ENCODE results near the gene ATP5PD. TPM values are rescaled to one million over a fixed set of nuclear protein-coding genes. Genes with fewer than 3 reads are reported as not detected.

Gene ATP5PD
- total RNA-seq, 1 experiment from 2014 or later, result 413 TPM

DNA sequence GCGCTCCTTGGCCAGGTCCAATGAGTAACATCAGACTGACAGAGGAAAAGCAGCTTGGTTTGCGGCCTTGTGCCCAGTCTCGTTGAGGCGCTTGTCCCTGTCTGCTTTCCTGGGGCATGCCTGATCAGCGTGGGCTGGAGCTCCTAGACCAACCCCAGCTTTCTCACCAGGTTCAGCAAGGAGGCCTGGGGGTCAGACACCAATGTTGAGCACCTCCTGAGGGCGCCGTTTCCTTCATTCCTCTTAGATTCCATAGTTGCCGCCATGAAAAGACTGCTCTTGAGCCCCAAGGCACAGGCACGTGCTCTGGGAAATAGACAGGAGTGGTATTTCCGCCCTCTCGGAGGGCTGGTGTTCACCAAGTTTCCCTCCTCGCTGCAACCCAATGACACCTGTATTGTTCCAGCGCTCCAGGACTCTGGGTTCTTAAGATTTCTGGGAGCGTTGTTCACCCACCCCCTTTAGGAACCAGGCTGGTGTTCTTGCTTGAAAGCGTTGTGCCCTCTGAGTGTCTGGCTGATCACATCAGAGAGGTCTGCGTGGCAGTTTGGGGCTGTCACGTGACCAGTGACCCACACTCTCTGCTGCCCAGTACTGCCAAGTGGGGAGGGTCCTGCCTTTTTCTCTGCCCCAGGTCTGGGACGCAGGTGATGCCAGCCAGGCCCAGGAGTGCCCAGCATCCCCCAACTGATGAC lies 18.2 kb upstream of the ATP5PD start:
- in situ Hi-C loops (cut with HindIII; ENCODE audit: low pct_unique_long_range_greater_than_20kb, low sequenced_read_pairs), result no loop called here
- CTCF ChIA-PET, result interaction anchor here (0.9 kb wide), 1 partner anchor 11 kb away, joined by 6 read pairs; no protein-coding TSS in a partner anchor

DNA sequence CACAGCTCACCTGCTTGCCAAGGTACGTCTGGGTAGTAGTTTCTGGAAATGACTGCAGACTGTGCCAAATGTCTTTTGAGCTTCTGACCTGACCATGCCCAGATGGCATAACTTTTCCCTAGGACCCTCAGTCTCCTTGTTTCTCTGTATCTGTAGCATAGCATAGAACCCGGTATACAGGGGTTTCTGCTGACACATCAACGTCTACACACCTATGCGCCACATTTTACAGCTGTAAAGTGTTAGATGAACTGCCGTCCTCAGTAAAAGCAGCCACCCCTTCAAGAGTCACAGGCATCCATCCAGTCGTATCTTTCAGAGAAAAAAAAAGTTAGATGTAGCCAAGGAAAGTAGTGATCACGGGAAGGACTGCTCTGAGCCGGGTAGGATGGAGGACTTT lies 17.7 kb upstream of the ATP5PD start:
- TF ChIP-seq, protein P1, sequence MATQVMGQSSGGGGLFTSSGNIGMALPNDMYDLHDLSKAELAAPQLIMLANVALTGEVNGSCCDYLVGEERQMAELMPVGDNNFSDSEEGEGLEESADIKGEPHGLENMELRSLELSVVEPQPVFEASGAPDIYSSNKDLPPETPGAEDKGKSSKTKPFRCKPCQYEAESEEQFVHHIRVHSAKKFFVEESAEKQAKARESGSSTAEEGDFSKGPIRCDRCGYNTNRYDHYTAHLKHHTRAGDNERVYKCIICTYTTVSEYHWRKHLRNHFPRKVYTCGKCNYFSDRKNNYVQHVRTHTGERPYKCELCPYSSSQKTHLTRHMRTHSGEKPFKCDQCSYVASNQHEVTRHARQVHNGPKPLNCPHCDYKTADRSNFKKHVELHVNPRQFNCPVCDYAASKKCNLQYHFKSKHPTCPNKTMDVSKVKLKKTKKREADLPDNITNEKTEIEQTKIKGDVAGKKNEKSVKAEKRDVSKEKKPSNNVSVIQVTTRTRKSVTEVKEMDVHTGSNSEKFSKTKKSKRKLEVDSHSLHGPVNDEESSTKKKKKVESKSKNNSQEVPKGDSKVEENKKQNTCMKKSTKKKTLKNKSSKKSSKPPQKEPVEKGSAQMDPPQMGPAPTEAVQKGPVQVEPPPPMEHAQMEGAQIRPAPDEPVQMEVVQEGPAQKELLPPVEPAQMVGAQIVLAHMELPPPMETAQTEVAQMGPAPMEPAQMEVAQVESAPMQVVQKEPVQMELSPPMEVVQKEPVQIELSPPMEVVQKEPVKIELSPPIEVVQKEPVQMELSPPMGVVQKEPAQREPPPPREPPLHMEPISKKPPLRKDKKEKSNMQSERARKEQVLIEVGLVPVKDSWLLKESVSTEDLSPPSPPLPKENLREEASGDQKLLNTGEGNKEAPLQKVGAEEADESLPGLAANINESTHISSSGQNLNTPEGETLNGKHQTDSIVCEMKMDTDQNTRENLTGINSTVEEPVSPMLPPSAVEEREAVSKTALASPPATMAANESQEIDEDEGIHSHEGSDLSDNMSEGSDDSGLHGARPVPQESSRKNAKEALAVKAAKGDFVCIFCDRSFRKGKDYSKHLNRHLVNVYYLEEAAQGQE (IDR thresholded peaks at IDR 0.05; ENCODE audit: insufficient read depth in 1 of 2, low read depth in 2 of 2, low read length in 1 of 2), result no peak
- no peak for TF ChIP-seq SIN3A (IDR thresholded peaks at IDR 0.05; ENCODE audit: borderline replicate concordance, insufficient read depth, low read depth, low read length)
- no peak for TF ChIP-seq TCF7L2 (IDR thresholded peaks at IDR 0.05; ENCODE audit: low read depth, low read length)
- TF ChIP-seq, protein P2, sequence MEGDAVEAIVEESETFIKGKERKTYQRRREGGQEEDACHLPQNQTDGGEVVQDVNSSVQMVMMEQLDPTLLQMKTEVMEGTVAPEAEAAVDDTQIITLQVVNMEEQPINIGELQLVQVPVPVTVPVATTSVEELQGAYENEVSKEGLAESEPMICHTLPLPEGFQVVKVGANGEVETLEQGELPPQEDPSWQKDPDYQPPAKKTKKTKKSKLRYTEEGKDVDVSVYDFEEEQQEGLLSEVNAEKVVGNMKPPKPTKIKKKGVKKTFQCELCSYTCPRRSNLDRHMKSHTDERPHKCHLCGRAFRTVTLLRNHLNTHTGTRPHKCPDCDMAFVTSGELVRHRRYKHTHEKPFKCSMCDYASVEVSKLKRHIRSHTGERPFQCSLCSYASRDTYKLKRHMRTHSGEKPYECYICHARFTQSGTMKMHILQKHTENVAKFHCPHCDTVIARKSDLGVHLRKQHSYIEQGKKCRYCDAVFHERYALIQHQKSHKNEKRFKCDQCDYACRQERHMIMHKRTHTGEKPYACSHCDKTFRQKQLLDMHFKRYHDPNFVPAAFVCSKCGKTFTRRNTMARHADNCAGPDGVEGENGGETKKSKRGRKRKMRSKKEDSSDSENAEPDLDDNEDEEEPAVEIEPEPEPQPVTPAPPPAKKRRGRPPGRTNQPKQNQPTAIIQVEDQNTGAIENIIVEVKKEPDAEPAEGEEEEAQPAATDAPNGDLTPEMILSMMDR (IDR thresholded peaks at IDR 0.05), result no peak
- TF ChIP-seq POLR2AphosphoS5 (IDR thresholded peaks at IDR 0.05; ENCODE audit: low read depth, low read length), result no peak
- POLR2A ChIA-PET, result no interaction called here

More for the DNA sequence above, 18.2 kb upstream of the ATP5PD start:
- Histone ChIP-seq H3K27me3 (ENCODE audit: control insufficient read depth, insufficient read depth, low read length) (no peaks in the 10 kb centered on the region), H3K27ac (ENCODE audit: low read length) (no peak overlapping the region), H3K9me3 (ENCODE audit: control insufficient read depth, insufficient read depth, low read depth, low read length) (no peaks in the 10 kb centered on the region), H3K36me3 (ENCODE audit: control insufficient read depth, insufficient read depth, low read length) (0 out of 2 replicates have a peak, but pooled peaks cover 2% of the 10 kb centered on the region), H3K4me3 (ENCODE audit: low read depth in 2 of 2, low read length in 2 of 2) (no peak overlapping the region), H3K4me1 (ENCODE audit: control insufficient read depth, insufficient read depth, low read length) (no peaks in the 10 kb centered on the region)
- DNase-seq (ENCODE audit: low read depth, low spot score), result no peak
- POLR2A ChIA-PET, result no interaction called here
- ATAC-seq, result no peak
- TF ChIP-seq, protein P2 (IDR thresholded peaks at IDR 0.05), result no peak
- TF ChIP-seq TCF7L2 (IDR thresholded peaks at IDR 0.05; ENCODE audit: low read depth, low read length) (no peak), SIN3A (IDR thresholded peaks at IDR 0.05; ENCODE audit: borderline replicate concordance, insufficient read depth, low read depth, low read length) (no peak), POLR2AphosphoS5 (IDR thresholded peaks at IDR 0.05; ENCODE audit: low read depth, low read length) (no peak)
- TF ChIP-seq, protein P1 (IDR thresholded peaks at IDR 0.05; ENCODE audit: insufficient read depth in 1 of 2, low read depth in 2 of 2, low read length in 1 of 2), result no peak
- no TSS peak for BruUV-seq (replicated peaks)
- intact Hi-C loops (cut with micrococcal nuclease; ENCODE audit: unreplicated experiment), result no loop called here

More for the DNA sequence above, 17.7 kb upstream of the ATP5PD start:
- in situ Hi-C loops (cut with HindIII; ENCODE audit: low pct_unique_long_range_greater_than_20kb, low sequenced_read_pairs), result no loop called here
- CTCF ChIA-PET, result interaction anchor here (0.9 kb wide), 1 partner anchor 10 kb away, joined by 6 read pairs; no protein-coding TSS in a partner anchor
- intact Hi-C loops (cut with micrococcal nuclease; ENCODE audit: unreplicated experiment), result no loop called here
- Histone ChIP-seq H3K27ac (ENCODE audit: low read length) (no peak overlapping the region), H3K36me3 (ENCODE audit: control insufficient read depth, insufficient read depth, low read length) (0 out of 2 replicates have a peak, but pooled peaks cover 2% of the 10 kb centered on the region), H3K9me3 (ENCODE audit: control insufficient read depth, insufficient read depth, low read depth, low read length) (no peaks in the 10 kb centered on the region), H3K4me3 (ENCODE audit: low read depth in 2 of 2, low read length in 2 of 2) (no peak overlapping the region), H3K27me3 (ENCODE audit: control insufficient read depth, insufficient read depth, low read length) (no peaks in the 10 kb centered on the region), H3K4me1 (ENCODE audit: control insufficient read depth, insufficient read depth, low read length) (no peaks in the 10 kb centered on the region)
- DNase-seq (ENCODE audit: low read depth, low spot score), result no peak
- BruUV-seq (replicated peaks), result no TSS peak
- ATAC-seq, result no peak

All from Panc1 (cell line).